SIG-M5 treated with dmso at 0.1 percent for 504 hours (cell line): ENCODE data around the gene SUOX.
"Not testable (repeated sequence)": the region's sequence is repeated elsewhere in the genome, so short reads cannot be mapped to it uniquely, and the experiment has no call there.

Experiments
- DNase-seq: peaks from one replicate; lab custom pipeline; 2025; ENCODE audit not compliant: unreplicated experiment; lab: John Stamatoyannopoulos, UW

SUOX gene

DNA sequence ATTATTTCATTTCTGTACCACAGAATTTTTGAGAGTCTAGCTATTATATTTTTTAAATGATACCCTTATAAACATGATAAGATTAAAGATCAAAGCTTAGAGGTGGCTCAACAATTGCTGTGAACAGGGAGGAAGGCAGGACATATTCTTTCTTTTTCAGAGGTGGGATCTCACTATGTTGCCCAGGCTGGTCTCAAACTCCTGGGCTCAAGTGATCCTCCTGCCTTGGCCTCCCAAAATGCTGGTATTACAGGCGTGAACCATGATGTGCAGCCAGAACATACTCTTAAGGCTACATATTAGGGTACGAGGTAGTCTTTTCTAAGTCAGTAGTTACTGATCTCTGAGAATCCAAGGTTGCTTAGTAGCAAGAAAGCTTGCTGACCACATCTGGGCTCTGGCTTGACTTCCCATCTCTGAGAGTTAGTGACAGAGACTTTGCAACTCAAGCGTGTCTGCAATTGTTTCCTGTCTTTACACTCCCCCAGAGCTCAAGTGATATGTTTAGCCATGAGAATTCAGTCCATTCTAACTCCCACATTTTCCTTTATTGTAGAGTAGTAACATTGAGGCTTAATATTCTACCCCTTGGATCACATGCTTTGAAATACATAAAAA, 14.6 kb upstream of the SUOX start:
- DNase-seq, result peak; percentile 21

DNA sequence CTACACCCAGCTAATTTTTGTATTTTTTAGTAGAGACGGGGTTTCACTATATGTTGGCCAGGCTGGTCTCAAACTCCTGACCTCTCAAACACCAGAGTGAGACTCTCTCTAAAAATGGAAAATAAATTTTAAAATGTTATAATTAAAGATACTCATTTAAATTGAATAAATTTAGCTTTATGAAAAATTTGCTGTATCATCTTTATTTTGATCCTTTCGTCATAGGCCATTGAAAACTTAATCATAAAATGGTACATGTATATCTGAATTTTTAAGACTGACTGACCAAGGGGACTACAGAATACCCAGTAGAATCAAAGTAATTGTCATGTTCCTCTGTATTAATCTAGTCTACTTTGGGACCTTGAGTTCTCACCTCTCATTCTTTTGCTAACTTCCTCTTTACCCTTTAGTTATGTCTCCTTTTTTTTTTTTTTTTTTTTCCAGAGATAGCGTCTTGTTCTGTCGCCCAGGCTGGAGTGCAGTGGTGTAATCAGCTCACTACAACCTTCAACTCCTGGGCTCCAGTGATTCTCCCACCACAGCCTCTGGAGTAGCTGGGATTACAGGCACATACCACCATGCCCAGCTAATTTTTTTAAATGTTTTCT, 13.7 kb upstream of the SUOX start:
- peak; percentile 61 for DNase-seq

DNA sequence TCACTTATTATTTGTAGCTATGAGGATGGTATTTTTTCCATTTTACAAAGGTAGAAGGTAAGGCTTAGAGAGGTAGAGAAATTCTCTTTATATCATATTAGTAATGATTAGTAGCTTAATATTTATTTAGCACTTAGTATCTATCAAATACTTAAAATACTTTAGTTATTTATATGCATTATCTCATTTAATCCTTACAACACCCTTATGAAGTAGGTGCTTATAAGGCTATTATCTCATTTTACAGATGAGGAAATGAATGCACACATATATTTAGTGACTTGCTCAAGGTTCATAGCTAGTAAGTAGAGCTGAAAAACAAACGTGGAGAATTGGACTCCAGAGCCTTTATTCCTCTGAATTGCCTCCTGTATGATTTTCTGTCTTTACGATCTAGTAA, 12.2 kb upstream of the SUOX start:
- no peak for DNase-seq

DNA sequence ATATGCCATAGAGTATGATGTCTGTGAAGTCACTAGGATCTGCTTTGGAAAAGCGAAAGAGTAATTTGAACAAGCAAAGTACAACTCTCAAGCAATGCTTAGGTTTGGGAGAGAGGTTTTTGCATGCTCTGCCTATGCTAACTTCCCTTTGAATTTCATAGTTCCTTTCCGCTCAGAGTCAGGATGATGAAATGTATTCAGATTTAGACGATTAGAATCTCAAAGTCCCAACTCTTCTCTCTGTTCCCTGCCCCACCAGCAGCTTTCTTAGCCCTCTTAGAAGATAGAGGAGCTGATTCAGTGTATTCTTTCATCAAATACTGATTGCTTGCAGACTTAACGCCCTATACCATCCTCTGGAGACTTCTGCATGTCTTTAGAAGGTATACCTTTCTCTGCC, 11.7 kb upstream of the SUOX start:
- no peak for DNase-seq

DNA sequence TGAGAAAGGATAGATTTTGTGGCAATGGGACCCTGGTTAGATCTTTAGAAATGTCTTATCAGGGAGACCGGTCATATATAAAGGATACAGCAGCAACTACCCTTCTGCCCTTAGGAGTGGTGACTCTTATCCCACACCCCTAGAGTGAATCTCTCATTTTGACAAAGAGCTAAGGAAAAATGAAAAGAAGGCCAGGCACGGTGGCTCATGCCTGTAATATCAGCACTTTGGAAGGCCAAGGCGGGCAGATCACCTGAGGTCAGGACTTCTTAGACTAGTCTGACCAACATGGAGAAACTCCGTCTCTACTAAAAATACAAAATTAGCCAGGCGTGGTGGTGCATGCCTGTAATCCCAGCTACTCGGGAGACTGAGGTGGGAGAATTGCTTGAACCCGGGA, 11.1 kb upstream of the SUOX start:
- DNase-seq, result not testable (repeated sequence)

DNA sequence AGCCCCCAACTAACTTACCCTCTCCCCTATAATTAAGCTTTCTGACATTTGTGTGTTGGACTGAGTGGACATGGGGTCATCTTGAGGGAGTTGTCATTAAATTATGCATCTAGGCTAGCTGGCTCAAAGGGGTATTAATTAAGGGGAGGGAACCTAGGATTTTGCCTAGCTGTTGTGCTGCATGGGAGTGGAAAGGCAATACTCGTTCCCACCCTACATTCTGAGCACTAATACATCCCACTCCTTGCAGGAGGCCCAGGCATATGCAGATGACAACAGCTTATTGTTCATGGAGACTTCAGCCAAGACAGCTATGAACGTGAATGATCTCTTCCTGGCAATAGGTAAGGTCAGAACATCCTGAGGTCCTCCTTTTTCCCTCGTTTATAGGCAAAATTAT, 6.0 kb upstream of the SUOX start:
- no peak for DNase-seq

DNA sequence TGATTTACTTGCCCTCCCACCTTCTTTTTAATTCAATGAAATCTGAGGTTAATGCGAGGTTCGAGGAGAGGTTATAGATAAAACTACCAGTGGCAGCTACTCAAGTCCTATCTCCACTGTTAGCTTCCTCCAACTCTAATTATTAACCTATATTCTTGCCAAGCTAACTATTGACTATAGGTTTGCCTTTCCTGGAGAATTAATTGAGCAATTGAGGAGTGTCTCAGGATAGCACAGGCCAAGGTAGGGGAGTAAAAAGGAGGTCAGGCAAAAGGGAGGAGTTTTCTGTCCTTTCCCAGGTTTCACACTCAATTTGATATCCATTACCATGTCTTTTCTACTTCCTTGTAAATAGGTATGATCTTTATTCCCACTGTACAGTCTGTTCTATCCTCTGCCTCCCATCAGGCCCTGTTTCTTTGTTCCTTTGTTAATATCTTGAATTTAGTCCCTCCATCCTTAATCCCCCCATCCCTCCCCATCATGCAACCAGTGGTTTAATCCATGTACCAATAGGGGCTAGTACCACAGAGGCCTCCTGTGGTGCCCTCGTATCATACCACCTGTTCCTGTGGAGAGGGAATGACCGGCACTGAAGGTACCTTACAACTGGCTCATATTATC, 3.7 kb upstream of the SUOX start:
- no peak for DNase-seq

DNA sequence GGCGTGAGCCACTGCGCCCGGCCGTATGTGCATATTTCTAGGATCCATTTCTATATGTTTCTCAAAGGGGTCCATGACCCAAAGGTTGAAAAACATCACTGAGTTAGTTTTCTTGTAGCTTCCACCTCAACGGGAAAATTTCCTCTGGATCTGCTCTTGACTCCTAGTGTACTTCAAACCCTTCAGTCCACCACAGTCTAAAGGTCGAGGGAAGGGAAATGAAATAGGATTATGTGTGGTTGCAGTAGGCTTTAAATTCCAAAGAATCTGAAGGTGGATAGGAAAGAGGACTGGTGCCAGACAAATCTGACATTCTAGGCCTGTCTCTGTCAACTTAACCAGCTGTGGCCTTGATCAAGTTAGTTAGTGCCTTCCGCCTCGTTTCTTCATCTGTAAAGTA, 1.7 kb upstream of the SUOX start:
- no peak for DNase-seq

DNA sequence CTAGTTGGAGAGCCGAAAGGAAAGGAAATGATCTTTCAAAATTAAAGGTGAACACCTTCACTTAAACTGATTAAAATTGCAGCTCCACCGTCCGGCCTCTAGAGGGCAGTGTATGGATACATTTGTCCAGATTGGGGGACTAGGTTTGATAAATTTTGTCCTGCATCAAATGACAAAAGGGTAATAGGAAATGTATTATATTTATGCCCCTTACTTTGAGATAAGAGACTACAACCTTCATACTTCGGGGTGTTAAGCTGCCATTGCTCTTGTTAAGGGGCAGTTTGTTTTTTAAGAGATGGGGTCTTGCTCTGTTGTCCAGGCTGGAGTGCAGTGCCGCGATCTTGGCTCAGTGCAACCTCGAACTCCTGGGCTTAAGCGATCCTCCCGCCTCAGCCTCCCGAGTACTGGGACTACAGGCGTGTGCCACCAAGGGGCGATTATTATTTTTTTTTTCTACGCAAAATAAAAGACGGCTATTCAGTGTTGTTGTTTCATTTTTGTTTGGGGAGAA, 818 bp upstream of the SUOX start:
- DNase-seq, result peak; percentile 67

DNA sequence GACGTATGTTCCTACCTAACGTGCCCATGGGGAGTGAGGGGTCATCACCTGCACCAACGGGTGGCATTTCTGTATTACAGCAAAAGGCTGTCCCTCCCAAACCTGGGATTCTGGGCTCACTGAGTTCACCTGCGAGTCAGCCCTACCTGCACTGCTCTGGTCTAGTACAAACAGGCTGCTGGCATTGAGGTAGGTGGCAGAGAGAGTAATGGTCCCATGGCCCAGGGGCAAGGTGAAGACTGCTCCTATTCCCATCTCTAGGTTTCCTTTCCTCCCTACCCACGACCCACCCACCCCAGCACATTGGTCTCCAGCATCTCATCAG, 421 bp downstream of the SUOX start:
- no peak for DNase-seq

DNA sequence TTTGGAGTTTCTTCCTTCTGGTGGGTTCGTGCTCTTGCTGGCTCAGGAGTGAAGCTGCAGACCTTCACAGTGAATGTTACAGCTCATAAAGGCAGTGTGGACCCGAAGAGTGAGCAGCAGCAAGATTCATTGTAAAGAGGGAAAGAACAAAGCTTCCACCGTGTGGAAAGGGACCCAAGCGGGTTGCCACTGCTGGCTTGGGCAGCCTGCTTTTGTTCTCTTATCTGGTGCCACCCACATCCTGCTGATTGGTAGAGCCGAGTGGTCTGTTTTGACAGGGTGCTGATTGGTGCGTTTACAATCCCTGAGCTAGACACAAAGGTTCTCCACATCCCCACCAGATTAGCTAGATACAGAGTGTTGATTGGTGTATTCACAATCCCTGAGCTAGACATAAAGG, 2.4 kb downstream of the SUOX start:
- not testable (repeated sequence) for DNase-seq

DNA sequence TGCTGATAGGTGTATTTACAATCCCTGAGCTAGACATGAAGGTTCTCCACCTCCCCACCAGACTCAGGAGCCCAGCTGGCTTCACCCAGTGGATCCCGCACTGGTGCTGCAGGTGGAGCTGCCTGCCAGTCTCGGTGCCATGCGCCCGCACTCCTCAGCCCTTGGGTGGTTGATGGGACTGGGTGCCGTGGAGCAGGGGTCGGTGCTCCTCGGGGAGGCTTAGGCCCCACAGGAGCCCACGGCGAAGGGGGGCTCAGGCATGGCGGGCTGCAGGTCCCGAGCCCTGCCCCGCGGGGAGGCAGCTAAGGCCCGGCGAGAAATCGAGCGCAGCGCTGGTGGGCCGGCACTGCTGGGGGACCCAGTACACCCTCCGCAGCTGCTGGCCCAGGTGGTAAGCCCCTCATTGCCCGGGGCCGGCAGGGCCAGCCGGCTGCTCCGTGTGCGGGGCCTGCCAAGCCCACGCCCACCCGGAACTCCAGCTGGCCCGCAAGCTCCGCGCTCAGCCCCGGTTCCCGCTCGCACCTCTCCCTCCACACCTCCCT, 3.0 kb downstream of the SUOX start:
- DNase-seq, result not testable (repeated sequence)

DNA sequence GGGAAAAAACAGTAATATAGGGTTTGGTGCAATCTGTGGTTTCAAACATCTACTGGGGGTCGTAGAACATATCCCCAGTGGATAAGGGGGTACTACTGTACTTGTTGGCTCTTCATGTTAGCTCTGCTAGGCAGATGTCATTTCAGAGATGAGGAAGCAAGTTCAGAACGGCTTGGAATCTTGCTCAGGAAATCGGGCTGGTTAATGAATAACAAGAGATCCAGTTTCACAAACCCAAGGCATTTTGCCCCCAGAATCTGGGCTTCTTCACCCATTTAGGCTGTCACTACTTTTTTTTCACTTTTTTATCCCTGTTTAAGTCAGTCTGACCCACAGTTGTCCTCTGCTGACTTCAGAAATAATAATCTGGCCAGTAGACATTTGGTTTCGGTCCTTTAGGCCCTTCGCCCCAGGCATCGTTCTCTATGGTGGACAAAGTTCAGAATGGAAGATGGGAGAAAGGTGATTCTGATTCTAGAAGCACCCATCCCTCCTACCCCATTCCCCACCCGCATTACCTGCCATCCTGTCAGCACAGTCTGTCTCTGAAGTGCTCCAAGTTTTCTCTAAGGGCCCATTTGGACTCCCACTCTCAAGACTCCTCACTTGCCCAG, 4.5 kb downstream of the SUOX start:
- DNase-seq, result no peak

DNA sequence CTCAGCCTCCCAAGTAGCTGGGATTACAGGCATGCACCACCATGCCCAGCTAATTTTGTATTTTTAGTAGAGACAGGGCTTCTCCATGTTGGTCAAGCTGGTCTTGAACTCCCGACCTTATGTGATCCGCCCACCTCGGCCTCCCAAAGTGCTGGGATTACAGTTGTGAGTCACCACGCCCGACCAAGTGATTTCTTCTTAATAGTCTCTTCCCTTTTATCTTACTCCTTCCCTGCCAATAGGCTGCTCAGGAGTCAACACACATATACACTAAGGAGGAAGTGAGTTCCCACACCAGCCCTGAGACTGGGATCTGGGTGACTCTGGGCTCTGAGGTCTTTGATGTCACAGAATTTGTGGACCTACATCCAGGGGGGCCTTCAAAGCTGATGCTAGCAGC, 6.3 kb downstream of the SUOX start:
- DNase-seq, result peak; percentile 51

DNA sequence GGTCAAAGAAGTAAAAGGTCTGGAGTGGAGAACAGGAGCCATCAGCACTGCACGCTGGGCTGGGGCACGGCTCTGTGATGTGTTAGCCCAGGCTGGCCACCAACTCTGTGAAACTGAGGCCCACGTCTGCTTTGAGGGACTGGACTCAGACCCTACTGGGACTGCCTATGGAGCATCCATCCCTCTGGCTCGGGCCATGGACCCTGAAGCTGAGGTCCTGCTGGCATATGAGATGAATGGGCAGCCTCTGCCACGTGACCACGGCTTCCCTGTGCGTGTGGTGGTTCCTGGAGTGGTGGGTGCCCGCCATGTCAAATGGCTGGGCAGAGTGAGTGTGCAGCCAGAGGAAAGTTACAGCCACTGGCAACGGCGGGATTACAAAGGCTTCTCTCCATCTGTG, 7.1 kb downstream of the SUOX start:
- no peak for DNase-seq

DNA sequence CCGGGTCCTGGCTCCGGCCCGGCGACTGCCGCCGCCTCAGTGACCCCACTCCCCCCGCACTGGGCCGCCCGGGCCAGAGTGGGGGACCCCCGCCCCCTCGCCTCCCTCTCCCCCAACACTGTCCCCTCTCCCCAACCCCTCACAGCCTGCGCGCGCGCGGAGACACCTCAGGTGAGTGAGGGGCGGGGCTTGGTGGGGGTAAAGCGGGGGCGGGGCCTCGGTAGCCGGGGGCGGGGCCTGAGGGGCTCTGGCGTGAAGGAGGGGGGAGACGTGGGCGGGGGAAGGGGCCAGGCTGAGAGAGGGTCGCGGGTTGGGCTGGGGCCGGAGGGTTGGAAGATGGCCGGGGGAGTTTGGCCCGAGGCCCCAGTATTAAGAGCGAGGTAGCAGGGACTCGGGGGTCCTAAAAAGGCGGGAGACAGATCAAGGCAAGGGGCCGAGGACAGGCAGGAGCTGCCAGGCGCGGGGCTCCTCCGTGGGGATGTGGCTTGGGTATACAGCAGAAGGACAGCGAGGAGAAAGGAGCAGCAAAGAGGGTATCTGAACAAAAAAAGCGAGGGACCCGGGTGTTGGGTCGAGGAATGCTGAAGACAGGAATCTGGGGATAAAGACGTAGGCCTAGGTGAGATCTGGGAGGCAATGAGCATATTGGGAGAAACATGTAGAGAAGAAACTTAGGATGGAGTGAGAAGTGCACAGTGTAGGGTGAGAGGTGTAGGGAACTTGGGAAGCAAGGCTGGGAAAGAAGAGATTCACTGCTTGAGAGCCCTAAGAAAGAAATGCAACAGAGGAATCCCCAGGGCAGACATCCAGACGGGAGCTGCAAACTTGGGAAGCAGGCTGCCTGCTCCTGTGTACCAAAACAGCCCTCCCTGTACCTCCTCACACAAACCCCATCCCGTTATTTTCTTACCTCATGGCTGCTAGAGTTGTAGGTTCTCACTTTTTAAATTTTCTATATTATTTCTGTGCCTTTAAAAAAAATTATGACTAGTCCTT, 10.8 kb downstream of the SUOX start:
- DNase-seq, result no peak

DNA sequence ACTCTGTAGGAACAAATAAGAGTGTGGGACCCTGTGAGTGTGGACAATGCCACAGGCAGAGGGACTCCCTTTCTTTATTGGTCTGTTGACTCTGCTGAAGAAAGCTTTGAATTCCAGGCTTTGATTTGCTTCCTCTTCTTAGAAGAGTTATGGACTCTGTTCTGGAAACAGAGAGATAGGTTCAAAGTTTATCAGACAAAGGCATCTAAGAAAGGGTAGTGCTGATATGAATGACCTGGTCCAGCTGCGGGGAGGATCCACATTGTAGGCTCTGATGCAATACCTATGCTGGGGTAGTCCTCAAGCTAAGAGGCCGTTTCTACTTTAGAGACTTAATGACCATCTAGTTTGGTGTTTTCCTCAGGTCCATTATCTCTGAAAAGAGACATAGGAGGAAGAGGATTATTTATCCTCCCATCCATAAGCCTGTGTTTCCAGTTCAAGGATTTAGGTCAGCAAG, 13.1 kb downstream of the SUOX start:
- DNase-seq, result no peak

DNA sequence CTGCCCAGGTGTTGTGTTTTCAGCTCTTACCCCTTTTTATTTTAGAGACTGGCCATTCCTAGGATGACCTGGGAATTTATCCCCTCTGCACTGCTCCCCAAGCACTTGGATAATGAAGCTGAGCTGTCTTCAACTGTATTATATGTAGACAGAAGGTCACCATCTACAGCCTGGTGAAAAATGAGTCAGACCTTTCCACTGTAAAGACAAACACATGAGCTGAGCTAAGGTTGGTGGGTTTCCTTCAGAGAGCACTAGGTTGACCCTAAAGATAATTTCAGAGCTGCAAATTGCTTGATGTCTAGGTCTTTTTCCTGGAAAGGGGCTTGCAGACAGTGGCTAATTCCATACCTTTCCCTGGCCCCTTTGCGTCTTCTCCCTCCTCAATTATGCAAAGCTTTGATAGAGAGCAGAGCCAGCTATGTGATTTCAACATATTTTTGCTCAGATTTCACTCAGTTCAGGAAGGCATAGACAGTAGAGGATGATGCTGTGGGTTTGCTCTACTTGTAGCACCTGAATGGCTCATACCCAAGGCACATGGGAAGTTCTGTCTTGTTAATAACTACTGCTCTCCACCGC, 14.5 kb downstream of the SUOX start:
- no peak for DNase-seq

DNA sequence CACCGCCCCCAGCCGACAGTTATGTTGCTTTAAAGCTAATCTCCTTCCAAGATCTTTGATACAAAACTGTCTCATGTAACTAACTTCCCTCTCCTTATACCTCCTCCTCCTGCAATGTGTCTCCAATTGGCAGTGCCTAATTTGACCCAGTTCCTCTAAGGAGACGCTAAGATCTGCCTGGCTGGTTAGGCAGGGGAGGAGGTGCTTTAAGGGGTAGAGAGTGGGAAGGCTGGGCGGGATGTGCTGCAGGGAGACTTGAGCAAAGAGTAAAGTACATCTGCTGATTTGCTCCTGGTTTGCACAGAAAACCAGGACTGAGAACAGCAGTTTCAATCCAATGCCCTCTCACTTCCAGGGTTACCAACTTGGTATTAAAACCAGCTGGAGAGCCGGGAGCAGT, 16.4 kb downstream of the SUOX start:
- no peak for DNase-seq

DNA sequence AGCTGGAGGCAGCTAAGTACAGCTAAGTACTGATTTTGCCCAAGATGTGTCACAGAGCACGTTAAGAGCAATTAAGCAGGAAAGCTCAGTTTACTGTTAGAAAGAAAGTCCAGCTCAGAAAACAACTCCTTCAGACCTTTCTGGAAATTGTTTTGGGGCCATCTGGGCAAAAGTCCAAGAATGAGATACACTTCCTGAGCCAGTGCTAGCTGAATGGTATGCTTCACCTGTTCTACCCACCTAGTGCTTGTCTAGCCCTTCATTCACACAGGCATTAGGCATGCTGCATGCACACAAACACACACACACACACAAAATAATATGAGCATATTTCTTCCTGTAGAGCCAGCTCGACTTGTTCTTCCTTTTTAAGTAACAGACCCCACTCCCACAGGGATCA, 17.1 kb downstream of the SUOX start:
- no peak for DNase-seq
